Trophoblast cell (in vitro differentiated cells and primary cell): Measurements from ENCODE around the gene ZNHIT1.

Experiments
- DNase-seq, 2 donors: peaks; one replicate each; pipeline ENCODE4 v3.0.0-alpha.2; 2016
- H2AFZ ChIP-seq: 2 replicates; pipeline ENCODE4 v1.6.1; 2013; ENCODE audit warnings: low read length, moderate library complexity, mild to moderate bottlenecking; ENCODE audit not compliant: insufficient read depth, poor library complexity
- H2AK5ac ChIP-seq: 2 replicates; pipeline ENCODE4 v1.6.1; 2013; ENCODE audit warnings: mild to moderate bottlenecking, low read length
- H2BK120ac ChIP-seq: 2 replicates; pipeline ENCODE4 v1.6.1; 2013; ENCODE audit warnings: low read length, mild to moderate bottlenecking, moderate library complexity; ENCODE audit not compliant: insufficient read depth, poor library complexity
- H2BK12ac ChIP-seq: 2 replicates; pipeline ENCODE4 v1.6.1; 2013; ENCODE audit warnings: mild to moderate bottlenecking, low read length, moderate library complexity
- H2BK5ac ChIP-seq: 2 replicates; pipeline ENCODE4 v1.6.1; 2013; ENCODE audit warnings: low read length, low read depth, moderate library complexity, mild to moderate bottlenecking; ENCODE audit not compliant: poor library complexity
- H3K14ac ChIP-seq: 2 replicates; pipeline ENCODE4 v1.6.1; 2013; ENCODE audit warnings: mild to moderate bottlenecking, low read length
- H3K18ac ChIP-seq: 2 replicates; pipeline ENCODE4 v1.6.1; 2013; ENCODE audit warnings: mild to moderate bottlenecking, low read length
- H3K23ac ChIP-seq: 2 replicates; pipeline ENCODE4 v1.6.1; 2013; ENCODE audit warnings: low read length
- H3K27ac ChIP-seq: 2 replicates; pipeline ENCODE4 v1.5.1; 2013; ENCODE audit warnings: low read depth, mild to moderate bottlenecking, inconsistent platforms, low read length, moderate library complexity
- H3K27me3 ChIP-seq: 2 replicates; pipeline ENCODE4 v1.6.1; 2013; ENCODE audit warnings: inconsistent platforms, mild to moderate bottlenecking, low read length, moderate library complexity; ENCODE audit not compliant: insufficient read depth
- H3K36me3 ChIP-seq, 2 experiments: 1 replicate in 1 of 2; 2 replicates in 1 of 2; pipeline ENCODE4 v1.6.1; 2013; ENCODE audit warnings: low read length in 2 of 2, mild to moderate bottlenecking in 2 of 2, moderate library complexity in 1 of 2; ENCODE audit not compliant: insufficient read depth in 2 of 2, control insufficient read depth in 1 of 2
- H3K4ac ChIP-seq: 2 replicates; pipeline ENCODE4 v1.6.1; 2013; ENCODE audit warnings: low read depth, mild to moderate bottlenecking, low read length, moderate library complexity
- H3K4me1 ChIP-seq, 2 experiments: 1 replicate in 1 of 2; 2 replicates in 1 of 2; pipeline ENCODE4 v1.6.1; 2013; ENCODE audit warnings: low read length in 2 of 2, mild to moderate bottlenecking in 2 of 2, moderate library complexity in 1 of 2; ENCODE audit not compliant: insufficient read depth in 2 of 2, control insufficient read depth in 1 of 2
- H3K4me2 ChIP-seq: 2 replicates; pipeline ENCODE4 v1.6.1; 2013; ENCODE audit warnings: inconsistent platforms, mild to moderate bottlenecking, low read length, moderate library complexity
- H3K4me3 ChIP-seq: 2 replicates; pipeline ENCODE4 v1.5.1; 2013; ENCODE audit warnings: mild to moderate bottlenecking, low read depth, low read length, inconsistent platforms
- H3K79me1 ChIP-seq: one replicate; pipeline ENCODE4 v1.6.1; 2013; ENCODE audit warnings: low read length
- H3K79me2 ChIP-seq: 2 replicates; pipeline ENCODE4 v1.6.1; 2013; ENCODE audit warnings: low read length, mild to moderate bottlenecking; ENCODE audit not compliant: control insufficient read depth, insufficient read depth, poor library complexity
- H3K9ac ChIP-seq: 2 replicates; pipeline ENCODE4 v1.6.1; 2013; ENCODE audit warnings: mild to moderate bottlenecking, low read length
- H3K9me3 ChIP-seq: 2 replicates; pipeline ENCODE4 v1.6.1; 2013; ENCODE audit warnings: low read depth, mild to moderate bottlenecking, control low read depth, inconsistent platforms, low read length; ENCODE audit not compliant: insufficient read depth
- H4K12ac ChIP-seq: 2 replicates; pipeline ENCODE4 v1.6.1; 2013; ENCODE audit warnings: low read depth, mild to moderate bottlenecking, low read length, moderate library complexity
- H4K8ac ChIP-seq: 2 replicates; pipeline ENCODE4 v1.6.1; 2013; ENCODE audit warnings: low read depth, mild to moderate bottlenecking, low read length, moderate library complexity
- H4K91ac ChIP-seq: one replicate; pipeline ENCODE4 v1.6.1; 2013; ENCODE audit warnings: low read depth, mild to moderate bottlenecking, low read length, moderate library complexity
- WGBS: extraction: QIAGEN DNeasy Blood & Tissue Kit; methylation state at CpG from one replicate; pipeline ENCODE4 v1.1.7; 2013; ENCODE audit warnings: missing lambda C conversion rate; ENCODE audit not compliant: insufficient read length, insufficient coverage; ENCODE audit errors: extremely low coverage; 5-methylcytosine and 5-hydroxymethylcytosine counted together

ZNHIT1 gene

GRCh38 chr7:101205901-101206664 is 11.9 kb upstream of the ZNHIT1 start:
- Histone ChIP-seq H2BK5ac (no peak overlapping the region), H3K14ac (no peak overlapping the region), H3K4me3 (no peak overlapping the region), H2AK5ac (no peak overlapping the region), H3K9me3 (peaks cover 3% of the 10 kb centered on the region), H3K27me3 (peaks cover 6% of the 10 kb centered on the region), H3K4ac (no peak overlapping the region), H4K8ac (no peak overlapping the region), H3K4me1 (peaks cover under 1 to 6% of the 10 kb centered on the region in 2 experiments), H3K79me2 (no peaks in the 10 kb centered on the region), H3K27ac (no peak overlapping the region), H3K9ac (no peak overlapping the region), H3K4me2 (no peak overlapping the region), H2AFZ (no peak overlapping the region), H4K91ac (no peak overlapping the region), H3K18ac (no peak overlapping the region), H3K36me3 (peaks cover 37 to 42% of the 10 kb centered on the region in 2 experiments), H3K79me1 (no peaks in the 10 kb centered on the region), H3K23ac (no peak overlapping the region), H2BK120ac (no peak overlapping the region), H4K12ac (no peak overlapping the region), H2BK12ac (no peak overlapping the region)
- DNase-seq: no peak
- WGBS: no CpG with 5 or more reads among the region's 32 CpGs

GRCh38 chr7:101206665-101207042 is 11.3 kb upstream of the ZNHIT1 start:
- H3K4me3 ChIP-seq: peak overlapping the region; percentile 60
- H3K4ac ChIP-seq: no peak overlapping the region
- no peak overlapping the region for H4K12ac ChIP-seq
- no peak overlapping the region for H3K18ac ChIP-seq
- H2AFZ ChIP-seq: no peak overlapping the region
- no peak overlapping the region for H2BK5ac ChIP-seq
- H2BK120ac ChIP-seq: no peak overlapping the region
- no peak overlapping the region for H3K23ac ChIP-seq
- no peak overlapping the region for H2BK12ac ChIP-seq
- peaks cover 42 to 48% of the 10 kb centered on the region in 2 experiments for H3K36me3 ChIP-seq
- peaks cover 5% of the 10 kb centered on the region for H3K27me3 ChIP-seq
- H3K79me1 ChIP-seq: no peaks in the 10 kb centered on the region
- H3K4me1 ChIP-seq: peaks cover 0 to 4% of the 10 kb centered on the region in 2 experiments
- H4K8ac ChIP-seq: no peak overlapping the region
- no peak overlapping the region for H3K4me2 ChIP-seq
- peaks cover 3% of the 10 kb centered on the region for H3K9me3 ChIP-seq
- H3K27ac ChIP-seq: no peak overlapping the region
- H2AK5ac ChIP-seq: no peak overlapping the region
- H3K14ac ChIP-seq: no peak overlapping the region
- no peak for DNase-seq
- H3K79me2 ChIP-seq: no peaks in the 10 kb centered on the region
- WGBS: no CpG with 5 or more reads among the region's 19 CpGs
- no peak overlapping the region for H3K9ac ChIP-seq
- H4K91ac ChIP-seq: no peak overlapping the region

DNA sequence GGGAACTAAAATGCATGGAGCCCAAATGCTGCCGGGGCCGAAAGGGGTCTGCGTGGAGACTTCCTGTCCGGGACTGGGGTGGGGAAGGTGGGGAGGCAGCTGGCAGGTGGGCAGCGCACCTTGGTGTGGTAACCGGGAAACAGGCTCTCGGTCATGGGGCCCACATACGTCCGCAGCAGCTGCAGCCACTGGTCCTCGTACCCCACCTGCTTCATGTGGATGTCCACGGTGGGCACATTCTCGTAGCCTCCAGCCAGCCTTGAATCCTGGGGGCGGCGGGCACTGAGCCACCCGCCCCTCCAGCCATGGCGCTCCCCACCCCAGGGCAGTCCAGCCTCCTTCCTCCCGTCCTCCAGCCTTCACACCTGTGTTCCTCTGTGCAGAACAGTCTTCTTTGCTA is 10.5 kb upstream of the ZNHIT1 start:
- Histone ChIP-seq H3K79me1 (no peaks in the 10 kb centered on the region), H4K91ac (no peak overlapping the region), H3K18ac (no peak overlapping the region), H3K36me3 (peaks cover 48 to 56% of the 10 kb centered on the region in 2 experiments), H2AFZ (no peak overlapping the region), H3K27me3 (no peaks in the 10 kb centered on the region), H2BK120ac (no peak overlapping the region), H3K9me3 (peaks cover 2% of the 10 kb centered on the region), H4K12ac (no peak overlapping the region), H3K4me3 (no peak overlapping the region), H3K79me2 (no peaks in the 10 kb centered on the region), H3K9ac (no peak overlapping the region), H3K4me1 (no peaks in the 10 kb centered on the region), H3K14ac (no peak overlapping the region), H2BK12ac (no peak overlapping the region), H3K23ac (no peak overlapping the region), H2AK5ac (no peak overlapping the region), H3K27ac (no peak overlapping the region), H3K4me2 (no peak overlapping the region), H4K8ac (no peak overlapping the region), H2BK5ac (no peak overlapping the region), H3K4ac (no peak overlapping the region)
- no CpG with 5 or more reads among the region's 17 CpGs for WGBS
- DNase-seq: no peak

DNA sequence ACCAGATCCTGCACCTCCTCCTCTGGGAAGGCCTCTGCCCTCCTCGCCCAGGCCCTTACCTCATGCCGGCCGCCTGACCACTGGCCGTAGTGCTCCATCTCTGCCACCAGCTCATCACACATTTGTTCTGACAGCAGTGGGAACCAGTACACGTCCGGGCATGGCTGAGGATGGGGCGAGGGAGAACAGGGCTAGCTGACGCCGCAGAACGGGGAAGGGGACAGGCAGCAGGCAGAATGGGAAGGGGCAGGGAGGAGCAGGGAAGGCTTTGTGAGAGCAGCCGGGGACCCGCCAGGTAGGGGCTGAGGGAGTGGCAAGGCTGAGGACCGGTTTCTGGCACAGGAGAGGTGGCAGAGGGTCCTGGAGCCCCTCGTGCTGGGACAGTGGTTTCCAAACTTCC is 9.2 kb upstream of the ZNHIT1 start:
- no peak overlapping the region for H3K14ac ChIP-seq
- no peak overlapping the region for H2BK120ac ChIP-seq
- no CpG with 5 or more reads among the region's 14 CpGs for WGBS
- no peak overlapping the region for H4K91ac ChIP-seq
- H3K4me3 ChIP-seq: no peak overlapping the region
- no peak overlapping the region for H2BK12ac ChIP-seq
- no peak overlapping the region for H2BK5ac ChIP-seq
- H4K12ac ChIP-seq: no peak overlapping the region
- no peak overlapping the region for H4K8ac ChIP-seq
- H3K36me3 ChIP-seq: peaks cover 51 to 63% of the 10 kb centered on the region in 2 experiments
- no peaks in the 10 kb centered on the region for H3K4me1 ChIP-seq
- H3K79me2 ChIP-seq: no peaks in the 10 kb centered on the region
- no peak overlapping the region for H2AFZ ChIP-seq
- no peak overlapping the region for H3K9ac ChIP-seq
- no peak overlapping the region for H3K23ac ChIP-seq
- no peaks in the 10 kb centered on the region for H3K27me3 ChIP-seq
- H3K4me2 ChIP-seq: no peak overlapping the region
- no peak overlapping the region for H3K18ac ChIP-seq
- no peak overlapping the region for H3K4ac ChIP-seq
- H2AK5ac ChIP-seq: no peak overlapping the region
- H3K79me1 ChIP-seq: no peaks in the 10 kb centered on the region
- no peak for DNase-seq
- no peaks in the 10 kb centered on the region for H3K9me3 ChIP-seq
- H3K27ac ChIP-seq: no peak overlapping the region
